GM19193 (cell line): ENCODE measurements around the gene SYT1.

Experiments
- POLR2A ChIP-seq: IDR thresholded peaks from 4 replicates; pipeline ENCODE4 v1.6.1; 2011; ENCODE audit not compliant: insufficient read depth, insufficient read length; ENCODE audit errors: extremely low read depth

SYT1 gene

DNA sequence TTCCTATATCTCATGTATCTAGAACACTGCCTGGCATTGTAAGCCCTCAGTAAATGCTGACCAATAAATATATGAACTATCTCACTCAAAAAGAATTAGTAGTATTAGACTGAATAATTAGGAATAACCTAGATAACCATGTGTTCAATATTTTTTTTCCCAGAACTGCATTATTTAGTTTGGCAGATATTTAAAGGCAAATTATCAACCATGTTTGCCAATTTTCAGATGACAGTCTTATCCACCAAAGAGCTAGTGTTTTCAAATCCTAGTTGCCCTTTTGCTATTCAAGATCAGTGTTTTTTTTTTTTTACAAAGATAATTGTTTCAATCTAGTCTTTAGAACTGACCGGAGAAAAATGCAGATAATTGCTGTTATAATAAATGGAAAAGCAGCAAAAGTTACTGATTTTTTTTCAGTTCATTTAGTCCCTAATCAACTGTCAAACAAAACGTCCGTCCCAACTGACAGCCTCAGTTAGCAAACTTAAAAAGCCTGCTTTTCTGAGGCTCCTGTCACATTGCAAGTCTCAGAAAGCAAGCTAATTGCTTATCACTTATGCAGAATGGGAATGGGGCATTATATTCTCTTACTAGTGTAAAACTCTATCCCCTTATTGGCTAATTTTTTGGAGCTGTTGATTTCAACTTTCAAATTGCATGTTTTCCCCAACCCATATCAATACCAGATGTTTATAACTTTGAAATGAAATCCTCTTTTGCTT, 623.0 kb downstream of the SYT1 start:
- no peak for TF ChIP-seq POLR2A
